ENCODE results near the gene CALY.

DNA sequence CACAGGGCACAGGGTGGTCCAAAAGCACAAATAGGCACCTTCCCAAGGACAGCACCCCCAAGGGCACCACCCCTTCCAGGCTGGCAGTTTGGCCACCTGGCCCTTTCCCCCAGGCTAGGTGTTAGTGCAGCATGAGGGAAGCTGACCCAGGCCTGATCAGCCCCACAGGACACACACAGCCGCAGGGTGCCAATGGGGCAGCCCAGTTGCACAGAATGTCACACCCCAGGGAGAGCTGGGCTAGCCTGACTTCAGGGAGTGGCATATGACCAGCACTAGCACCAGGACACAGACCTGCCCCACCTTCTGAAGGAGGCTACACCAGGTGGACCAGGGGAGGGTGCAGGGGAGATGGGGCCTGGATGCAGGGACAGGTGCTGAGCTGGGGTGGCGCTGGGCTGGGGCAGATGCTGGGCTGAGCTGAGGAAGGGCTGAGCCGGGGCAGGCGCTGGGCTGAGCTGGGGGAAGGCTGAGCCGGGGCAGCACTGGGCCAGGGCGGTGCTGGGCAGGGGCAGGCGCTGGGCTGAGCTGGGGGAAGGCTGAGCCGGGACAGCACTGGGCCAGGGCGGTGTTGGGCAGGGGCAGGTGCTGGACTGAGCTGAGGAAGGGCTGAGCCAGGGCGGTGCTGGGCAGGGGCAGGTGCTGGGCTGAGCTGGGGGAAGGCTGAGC, 56.2 kb downstream of the CALY start:
- TF ChIP-seq RFX5 (IDR thresholded peaks at IDR 0.05) (no peak), RCOR1 (IDR thresholded peaks at IDR 0.05; ENCODE audit: low read depth, low read length) (no peak), PBX3 (IDR thresholded peaks at IDR 0.05) (no peak), KDM1A (IDR thresholded peaks at IDR 0.05; ENCODE audit: low read depth) (no peak), CTCF (IDR thresholded peaks at IDR 0.05) (no peak), EP300 (IDR thresholded peaks at IDR 0.05) (no peak), CBX8 (IDR thresholded peaks at IDR 0.05) (no peak), USF2 (IDR thresholded peaks at IDR 0.05) (no peak), MAFK (IDR thresholded peaks at IDR 0.05; ENCODE audit: partially characterized antibody) (no peak), POLR2A (IDR thresholded peaks at IDR 0.05; ENCODE audit: low read length) (no peak)
- TF ChIP-seq, protein P1, sequence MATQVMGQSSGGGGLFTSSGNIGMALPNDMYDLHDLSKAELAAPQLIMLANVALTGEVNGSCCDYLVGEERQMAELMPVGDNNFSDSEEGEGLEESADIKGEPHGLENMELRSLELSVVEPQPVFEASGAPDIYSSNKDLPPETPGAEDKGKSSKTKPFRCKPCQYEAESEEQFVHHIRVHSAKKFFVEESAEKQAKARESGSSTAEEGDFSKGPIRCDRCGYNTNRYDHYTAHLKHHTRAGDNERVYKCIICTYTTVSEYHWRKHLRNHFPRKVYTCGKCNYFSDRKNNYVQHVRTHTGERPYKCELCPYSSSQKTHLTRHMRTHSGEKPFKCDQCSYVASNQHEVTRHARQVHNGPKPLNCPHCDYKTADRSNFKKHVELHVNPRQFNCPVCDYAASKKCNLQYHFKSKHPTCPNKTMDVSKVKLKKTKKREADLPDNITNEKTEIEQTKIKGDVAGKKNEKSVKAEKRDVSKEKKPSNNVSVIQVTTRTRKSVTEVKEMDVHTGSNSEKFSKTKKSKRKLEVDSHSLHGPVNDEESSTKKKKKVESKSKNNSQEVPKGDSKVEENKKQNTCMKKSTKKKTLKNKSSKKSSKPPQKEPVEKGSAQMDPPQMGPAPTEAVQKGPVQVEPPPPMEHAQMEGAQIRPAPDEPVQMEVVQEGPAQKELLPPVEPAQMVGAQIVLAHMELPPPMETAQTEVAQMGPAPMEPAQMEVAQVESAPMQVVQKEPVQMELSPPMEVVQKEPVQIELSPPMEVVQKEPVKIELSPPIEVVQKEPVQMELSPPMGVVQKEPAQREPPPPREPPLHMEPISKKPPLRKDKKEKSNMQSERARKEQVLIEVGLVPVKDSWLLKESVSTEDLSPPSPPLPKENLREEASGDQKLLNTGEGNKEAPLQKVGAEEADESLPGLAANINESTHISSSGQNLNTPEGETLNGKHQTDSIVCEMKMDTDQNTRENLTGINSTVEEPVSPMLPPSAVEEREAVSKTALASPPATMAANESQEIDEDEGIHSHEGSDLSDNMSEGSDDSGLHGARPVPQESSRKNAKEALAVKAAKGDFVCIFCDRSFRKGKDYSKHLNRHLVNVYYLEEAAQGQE (IDR thresholded peaks at IDR 0.05): no peak
